8988T (cell line): Measurements from ENCODE around the gene KIAA1755.

Source experiments
- DNase-seq: peaks from one replicate; pipeline ENCODE4 v3.0.0; 2011

Gene KIAA1755

DNA sequence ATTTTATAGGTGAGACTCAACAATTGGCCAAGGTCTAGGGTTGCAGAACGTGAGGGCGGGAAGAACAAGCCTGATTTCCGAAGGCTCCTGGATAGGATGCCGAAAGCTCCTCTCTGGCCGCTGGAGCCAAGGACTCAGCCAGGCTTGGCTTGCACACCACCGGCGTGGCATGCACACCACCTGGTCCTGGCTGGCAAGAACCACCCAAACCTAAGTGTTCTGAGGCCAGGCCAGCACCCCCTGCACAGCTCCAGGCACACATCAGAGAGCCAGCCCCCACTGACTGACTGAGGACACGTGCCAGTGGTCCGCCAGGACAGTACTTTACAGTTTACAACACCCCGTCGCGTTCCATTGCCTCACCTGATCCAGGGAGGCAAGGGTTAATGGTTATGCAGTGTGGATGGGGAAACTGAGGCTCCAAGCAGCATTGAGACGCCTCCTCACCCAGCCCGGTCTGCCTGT lies 95.9 kb downstream of the KIAA1755 start:
- no peak for DNase-seq

DNA sequence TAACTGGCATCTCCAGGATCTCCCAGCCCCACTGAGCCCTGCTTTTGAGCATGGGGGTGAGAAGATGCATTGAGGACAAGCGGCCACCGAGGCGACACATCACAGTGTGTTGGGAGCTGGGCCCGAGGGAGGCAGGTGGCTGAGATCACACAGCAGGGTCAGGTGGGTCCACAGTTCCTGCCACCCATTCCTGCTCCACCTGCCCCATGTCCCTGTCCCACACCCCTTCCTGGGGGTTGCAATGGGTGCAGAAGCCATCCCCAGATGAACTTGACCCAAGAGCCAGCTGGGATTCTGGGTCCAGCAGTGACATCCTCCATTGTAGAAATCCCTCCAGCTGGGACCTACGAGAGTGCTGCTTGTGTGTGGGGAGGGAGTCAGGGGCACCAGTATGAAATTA lies 96.5 kb downstream of the KIAA1755 start:
- no peak for DNase-seq

DNA sequence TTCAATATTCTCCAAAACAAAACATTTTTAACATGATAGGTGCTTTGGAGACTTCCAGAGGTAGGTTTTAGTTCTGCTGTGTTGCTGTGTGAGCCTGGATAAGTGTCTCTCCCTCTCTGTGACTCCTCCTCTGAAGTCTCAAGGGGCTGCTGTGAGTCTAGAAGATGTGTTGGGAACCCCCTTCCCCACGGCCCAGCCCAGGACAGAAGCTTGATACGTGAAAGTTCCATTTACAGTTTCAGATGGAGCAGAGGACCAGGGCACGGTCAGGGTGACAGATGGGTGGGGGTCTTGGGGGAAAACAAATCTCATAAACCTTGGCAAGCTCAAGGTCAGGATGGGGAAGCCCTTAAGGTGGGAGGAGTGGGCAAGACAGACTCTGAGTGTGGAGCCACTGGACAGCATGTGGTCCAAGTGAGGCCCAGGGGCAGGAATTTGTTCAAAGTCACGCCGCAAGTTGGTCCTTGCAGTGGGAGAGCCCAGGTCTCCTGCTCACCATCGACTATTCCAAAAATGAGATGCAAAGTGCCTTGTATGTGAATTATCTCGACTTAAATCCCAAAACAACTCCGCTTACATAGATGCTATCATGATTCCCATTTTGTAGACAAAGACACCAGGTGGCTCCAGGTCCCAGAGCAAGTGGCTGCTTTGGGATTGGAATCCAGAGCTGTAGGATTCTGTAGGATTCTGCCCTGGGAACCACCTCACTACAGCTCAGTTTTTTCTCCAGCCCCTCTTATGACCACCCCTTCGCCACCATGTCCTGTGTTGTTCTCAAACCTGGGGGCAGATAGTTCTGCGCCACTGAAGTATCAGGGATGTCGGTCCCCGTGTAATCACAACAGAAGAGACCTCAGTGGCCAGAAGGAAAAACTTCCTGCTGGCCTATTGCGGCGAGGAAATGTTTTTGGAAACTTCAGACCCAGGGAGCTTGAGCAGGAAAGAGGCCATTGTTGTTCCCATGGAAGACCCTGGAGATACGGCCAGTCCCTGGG lies 97.4 kb downstream of the KIAA1755 start:
- no peak for DNase-seq

DNA sequence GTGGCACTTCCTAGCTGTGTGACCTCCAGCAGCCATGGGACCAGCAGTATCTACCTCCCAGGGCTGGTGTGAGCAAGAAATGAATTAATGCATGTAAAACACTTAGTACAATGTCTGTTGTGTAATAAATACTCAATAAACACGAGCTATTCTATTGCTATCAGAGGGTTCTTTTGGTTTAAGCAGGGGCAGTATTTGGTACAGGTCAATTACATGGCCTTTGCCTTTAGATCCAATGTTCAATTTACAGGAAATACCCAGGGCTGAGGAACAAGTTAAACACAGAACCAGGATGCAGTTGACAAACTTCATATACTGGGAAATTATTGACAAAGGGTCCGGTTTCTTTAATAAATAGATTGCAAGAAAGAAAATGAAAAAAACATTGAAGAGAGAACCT lies 98.4 kb downstream of the KIAA1755 start:
- no peak for DNase-seq

DNA sequence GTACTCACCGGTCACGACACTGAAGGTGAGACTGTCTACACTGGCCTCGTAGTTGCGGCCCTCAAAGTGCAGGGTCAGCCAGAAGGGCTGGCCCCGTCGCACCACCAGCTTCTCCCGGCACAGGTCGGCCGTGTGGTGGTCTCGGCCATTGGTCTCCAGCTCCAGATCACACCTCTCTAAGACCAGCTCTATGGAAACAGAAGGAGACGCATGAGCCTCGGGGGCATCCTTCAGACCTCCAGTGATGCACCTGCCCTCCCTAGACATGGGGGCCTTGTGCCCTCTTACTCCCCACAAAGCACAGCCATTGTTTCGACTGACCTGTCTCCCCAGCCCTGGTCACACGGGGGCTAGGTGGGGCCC lies 99.1 kb downstream of the KIAA1755 start:
- no peak for DNase-seq
